ENCODE measurements around the gene ECHDC1.
"Not testable (repeated sequence)": the region's sequence is repeated elsewhere in the genome, so short reads cannot be mapped to it uniquely, and the experiment has no call there.

The ECHDC1 gene

DNA sequence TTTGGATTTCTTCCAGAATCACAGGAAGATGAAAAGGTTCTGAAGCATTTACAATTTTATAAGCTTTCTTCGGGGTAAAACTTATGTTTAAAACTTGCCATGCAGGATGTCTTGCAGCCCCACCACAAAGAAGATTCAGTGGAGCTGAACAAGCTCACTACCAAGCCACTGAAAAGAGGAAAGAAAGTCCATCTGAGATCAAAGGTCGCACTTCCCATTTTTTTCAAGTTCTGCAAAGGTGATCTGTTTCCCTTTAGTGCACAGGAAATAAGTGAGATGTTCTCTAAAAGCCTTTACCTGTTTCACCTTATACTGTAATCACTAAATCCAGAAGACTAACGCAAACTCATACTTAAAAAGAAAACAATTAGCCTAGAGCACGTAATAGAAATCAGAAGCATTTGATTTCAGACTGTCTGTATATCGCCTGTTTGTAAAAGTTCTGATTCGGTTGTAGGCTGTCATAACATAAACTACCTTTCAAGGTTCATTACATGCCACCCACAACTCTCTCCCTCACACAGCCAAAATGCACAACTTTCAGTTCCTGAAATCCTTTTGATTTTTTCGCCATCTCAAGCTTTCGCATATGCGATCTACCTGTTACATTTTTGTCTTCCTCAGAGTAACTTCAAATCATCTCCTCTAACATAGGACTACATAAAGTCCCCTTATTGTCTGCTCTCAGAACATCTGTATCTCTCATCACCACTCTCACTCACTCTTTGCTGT, 1.8 kb downstream of the ECHDC1 start:
- no peak for DNase-seq

DNA sequence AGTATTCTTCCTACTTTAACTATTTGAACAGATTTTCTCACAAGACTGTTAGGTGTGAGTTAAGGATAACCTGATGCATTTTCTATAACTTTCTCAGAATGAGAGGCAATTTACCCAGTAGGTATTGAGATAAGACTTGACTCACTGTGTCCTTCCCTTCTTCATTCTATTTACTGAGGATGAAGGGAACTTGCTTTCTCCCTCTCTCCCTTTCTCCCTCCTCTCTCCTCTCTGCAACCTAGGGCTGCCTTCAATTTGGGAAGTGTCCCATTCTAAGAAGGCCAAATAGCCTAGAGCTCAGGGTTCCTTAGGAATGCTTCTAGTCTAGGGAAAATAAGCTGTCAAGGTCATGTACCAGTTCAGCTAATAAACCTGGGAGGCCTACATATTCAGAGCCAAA, 3.2 kb downstream of the ECHDC1 start:
- no peak for DNase-seq

DNA sequence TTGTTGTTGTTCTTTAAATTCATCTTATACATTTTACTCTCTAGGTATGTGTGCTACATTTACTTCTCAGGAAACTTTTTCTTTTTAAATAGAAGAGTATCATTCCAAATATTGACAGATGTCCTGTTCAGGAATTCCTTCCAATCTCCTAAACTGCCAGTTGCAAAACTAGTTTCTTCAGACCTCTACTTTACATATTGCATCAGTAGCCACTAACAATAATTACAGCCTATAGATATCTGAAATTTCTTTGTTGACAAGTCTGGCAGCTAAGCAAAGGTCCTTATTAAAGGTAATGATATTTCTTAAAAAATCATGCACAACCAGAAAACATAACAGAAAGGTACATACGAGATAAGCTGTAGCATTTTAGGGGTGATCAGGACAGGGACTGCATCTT, 4.5 kb downstream of the ECHDC1 start:
- no peak for DNase-seq

DNA sequence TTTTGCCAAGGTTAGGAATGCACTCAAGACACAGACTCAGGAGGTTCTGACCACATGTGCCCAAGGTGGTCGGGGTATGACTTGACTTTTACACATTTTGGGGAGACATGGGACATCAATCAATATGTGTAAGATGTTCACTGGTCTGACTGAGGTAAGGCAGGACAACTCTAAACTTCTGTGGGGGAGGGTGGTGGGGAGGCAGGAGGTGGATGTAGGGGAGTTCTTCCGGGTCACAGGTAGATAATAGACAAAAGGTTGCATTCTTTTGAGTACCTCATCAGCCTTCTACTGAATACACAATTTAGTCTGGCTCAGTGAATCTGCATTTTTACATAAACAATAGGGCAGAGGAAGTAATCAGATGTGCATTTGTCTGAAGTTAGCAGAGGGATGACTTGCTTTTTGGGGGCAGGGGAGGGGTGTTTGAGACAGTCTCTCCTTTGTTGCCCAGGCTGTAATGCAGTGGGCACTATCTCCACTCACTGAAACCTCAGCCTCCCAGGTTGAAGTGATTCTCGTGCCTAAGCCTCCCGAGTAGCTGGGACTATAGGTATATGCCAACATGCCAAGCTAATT, 10.9 kb downstream of the ECHDC1 start:
- no peak for DNase-seq

DNA sequence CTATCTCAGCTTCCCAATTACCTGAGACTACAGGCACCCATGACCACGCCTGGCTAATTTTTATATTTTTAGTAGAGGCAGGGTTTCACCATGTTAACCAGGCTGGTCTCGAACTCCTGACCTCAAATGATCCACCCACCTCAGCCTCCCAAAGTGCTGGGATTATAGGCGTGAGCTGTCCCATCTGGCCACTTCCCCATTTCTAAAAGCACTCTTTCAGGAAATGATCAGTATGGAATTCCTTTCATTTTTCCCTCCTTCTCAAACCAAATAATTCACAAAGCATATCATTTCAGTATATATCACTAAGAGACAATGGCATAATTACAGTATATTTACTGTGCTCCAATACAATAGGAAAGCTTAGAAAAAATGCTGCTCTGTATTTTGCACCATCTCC, 12.2 kb downstream of the ECHDC1 start:
- not testable (repeated sequence) for DNase-seq

DNA sequence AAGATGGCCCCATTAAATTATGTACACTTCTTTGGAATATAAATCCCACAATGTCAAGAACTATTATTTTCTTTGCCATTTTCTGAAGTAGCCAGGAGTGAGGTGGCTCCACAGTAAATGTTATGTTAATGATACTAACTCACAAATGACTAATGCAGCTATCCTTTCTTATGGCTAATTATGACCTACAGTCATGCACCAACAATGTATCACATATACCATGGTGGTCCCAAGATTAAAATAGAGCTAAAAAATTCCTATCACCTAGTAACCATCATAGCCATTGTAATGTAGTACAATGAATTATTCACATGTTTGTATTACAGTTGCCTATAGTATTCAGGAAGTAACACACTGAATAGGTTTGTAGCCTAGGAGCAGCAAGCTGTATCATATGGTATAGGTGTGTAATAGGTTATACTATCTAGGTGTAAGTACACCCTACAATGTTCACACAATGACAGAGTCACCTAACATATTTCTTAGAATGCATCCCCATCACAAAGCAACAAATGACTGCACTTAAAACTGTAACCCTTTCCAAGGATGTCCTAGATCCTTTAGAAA, 15.3 kb downstream of the ECHDC1 start:
- DNase-seq: no peak

DNA sequence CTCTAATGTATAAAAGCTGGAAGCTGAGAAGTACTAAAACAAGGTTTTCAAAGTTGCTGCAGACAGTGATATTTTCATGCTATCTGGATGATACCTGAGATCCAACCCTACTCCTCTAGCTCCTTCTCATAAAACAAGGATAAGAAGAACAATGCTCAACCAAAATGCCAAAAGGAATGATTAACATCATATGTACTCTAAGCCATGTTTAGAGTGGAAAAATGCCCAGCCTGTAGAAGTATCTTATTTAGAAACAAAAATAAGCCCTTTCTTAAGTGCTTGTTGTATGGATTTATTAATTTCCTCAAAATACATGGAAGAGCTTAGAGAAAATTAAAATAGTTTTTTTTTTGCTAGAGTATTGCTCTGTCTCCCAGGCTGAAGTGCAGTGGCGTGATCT, 23.7 kb downstream of the ECHDC1 start:
- DNase-seq: no peak

DNA sequence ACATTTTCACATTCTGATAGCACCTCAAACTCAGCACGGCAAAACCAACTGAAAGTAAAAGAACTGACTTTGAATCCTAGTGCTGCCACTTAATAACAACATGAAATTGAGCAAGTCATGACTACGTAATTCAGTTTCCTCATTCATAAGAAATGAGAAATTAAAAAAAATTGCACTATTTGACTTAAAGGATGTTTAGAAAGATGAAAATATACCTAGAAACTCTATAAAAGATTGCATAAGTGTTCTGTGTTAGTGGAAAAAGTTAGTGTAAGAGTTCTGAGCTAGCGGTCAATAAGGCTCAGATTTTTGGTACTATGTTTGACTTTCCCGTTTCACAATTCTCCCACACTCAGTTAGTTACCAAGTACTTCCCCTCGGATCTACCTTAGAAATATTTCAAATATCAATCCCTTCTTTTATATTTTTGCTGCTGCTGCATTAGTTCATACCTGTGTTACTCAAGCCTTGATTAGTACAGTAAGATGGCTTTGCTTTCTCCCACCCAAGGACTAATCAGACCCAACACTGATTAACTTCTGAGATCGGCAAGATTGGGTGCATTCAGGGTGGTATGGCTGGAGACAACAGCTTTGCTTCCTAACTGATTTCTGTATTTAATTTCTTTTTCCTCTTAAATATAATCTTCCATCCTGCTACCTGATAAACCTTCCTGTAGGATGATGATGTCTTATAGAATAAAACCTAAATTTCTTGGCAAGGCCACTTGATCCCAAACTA, 25.9 kb downstream of the ECHDC1 start:
- no peak for DNase-seq

DNA sequence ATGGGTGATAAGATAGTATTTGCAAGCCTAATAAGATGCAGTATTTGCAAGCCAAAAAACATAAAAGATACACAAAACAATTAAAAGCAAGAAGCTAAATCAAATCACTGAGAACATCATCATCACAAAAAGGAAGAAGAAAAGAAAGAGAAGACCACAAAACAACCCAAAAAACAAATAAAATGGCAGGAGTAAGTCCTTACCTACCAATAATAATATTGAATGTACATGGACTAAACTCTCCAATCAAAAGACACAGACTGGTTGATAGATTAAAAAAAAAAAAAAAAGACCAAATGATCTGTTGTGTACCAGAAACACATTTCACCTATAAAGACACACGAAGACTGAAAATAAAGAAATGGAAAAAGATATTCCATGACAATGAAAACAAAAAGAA, 37.7 kb downstream of the ECHDC1 start:
- DNase-seq: no peak

DNA sequence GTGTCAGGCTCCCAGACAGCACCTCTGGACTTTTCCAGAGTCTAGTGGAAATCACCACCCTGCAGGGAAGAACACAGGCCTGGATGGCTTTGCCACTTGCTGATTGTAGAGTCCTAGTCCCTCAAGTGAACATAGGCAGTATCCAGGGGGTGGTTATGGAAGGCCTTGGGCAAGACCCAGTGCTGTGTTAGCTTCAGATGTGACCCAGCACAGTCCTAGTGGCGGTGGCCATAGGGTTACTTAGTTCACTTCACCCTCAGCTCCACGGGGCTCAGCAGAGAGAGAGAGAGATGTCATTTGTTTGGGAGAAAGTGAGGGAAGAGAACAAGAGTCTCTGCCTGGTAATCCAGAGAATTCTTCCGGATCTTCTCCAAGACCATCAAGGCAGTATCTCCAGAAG, 39.5 kb downstream of the ECHDC1 start:
- DNase-seq: no peak

DNA sequence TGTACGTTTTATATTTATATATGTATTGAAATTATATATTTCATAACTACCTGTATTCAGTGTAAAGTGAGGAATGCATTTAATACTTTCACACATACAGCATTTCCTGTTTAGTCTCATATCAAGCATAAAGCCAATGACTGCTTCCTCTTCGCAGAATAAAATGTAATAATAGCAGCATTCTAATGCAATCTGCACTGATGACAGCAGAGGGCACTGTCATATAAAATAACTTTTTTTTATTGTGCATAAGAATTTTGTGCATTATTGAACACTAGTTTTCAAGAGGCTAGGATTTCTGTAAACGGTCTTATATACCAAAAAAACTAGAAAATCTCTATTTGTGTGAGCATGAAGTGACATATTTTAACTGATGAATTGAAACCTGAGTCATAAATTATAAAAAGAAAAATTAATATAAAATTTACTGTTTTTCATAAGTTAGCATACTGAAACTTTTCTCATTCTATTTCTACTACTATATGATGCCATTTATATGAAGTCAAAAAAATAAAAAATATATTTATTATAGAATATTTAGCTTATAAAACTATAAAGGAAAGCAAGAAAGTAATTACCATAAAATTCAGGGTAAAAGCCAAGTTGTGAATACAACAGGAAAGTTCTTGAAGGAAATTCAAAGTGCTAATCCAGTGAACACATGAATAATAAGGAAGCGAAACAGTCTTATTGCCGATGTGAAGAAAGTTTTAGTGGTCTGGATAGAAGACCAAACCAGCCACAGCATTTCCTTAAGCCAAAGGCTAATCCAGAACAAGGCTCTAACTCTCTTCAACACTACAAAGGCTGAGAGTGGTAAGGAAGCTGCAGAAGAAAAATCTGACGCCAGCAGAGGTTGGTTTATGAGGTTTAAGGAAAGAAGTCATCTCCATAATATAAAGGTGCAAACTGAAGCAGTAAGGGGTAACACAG, 40.4 kb downstream of the ECHDC1 start:
- peak; percentile 4 for DNase-seq

DNA sequence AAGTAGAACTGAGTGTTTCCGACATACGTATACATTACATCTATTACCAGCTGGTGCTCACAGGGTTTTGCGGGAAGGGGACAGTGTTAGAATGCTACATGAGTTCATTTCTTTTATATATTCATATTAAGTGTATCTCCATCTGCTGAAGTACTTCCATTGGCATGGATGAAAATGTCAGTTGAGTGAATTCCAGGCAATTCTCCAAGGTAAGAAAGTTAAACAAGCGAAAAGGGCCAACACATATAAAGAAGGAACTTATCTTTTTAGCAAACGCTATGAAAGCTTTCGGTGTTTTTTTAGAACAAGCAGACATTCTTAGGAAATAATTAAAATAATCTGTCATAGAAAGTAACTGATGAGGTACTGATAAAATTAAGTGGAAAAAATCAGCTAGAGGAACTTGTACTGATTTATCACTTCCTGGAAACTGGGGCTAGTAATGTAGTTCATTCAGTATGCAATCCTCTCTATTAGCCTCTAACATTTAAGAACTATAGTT, 42.2 kb downstream of the ECHDC1 start:
- no peak for DNase-seq

DNA sequence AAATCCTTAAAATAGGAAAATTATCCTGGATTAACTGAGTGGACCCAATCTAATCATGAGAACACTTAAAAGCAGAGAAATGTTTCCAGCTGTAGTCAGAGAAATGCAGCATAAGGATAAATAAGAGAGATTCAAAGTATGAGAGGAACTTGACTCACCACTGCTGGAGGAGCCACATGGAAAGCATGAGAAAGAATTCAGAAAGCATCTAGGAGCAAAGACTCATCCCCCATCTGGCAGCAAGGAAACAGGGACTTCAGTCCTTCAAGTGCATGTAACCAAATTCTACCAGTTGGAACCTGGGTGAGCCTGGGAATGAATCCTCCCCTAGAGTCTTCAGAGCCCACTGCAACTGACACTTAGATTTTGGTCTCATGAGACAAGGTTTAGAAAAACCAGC, 43.0 kb downstream of the ECHDC1 start:
- no peak for DNase-seq

DNA sequence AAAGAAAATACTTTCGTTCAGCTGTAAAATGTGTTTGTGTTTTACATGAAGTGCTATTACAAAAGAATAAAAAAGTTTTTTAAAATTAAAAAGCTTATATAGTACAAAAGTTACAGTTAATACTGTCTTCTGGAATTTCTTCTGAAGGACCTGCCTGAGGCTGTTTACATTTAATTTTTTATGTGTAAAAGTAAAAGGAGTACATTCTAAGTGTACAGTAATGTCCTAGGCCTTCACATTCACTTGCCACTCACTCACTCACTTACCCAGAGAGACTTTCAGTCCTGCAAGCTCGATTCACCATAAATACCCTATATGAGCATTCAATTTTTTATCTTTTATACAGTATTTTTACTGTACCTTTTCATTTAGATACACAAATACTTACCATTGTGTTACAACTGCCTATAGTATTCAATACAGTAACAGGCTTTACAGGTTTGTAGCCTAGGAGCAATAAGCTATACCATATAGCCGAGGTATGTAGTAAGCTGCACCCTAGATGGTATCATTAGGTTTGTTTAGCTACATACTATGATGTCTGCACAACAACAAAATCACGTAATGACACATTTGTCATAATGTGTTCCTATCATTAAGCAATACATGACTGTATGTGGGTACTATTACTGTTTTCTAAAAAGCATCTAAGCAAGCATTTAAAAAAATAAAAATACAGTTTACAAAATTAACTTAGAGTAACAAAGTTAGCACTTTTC, 43.7 kb downstream of the ECHDC1 start:
- DNase-seq: no peak

DNA sequence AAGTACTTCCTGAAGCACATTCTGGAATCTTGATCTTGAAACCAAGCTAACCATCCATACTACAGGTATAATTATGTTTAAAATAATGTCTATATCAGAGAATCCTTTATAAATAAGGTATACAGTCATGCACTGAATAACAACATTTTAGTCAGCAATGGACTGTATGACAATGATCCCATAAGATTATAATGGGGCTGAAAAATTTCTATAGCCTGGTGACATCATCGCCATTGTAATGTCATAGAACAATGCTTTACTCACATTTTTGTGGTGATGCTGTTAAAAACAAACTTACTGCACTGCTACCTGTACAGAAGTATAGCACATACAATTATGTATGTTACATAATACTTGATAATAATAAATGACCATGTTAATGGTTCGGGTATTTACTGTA, 44.9 kb downstream of the ECHDC1 start:
- no peak for DNase-seq

DNA sequence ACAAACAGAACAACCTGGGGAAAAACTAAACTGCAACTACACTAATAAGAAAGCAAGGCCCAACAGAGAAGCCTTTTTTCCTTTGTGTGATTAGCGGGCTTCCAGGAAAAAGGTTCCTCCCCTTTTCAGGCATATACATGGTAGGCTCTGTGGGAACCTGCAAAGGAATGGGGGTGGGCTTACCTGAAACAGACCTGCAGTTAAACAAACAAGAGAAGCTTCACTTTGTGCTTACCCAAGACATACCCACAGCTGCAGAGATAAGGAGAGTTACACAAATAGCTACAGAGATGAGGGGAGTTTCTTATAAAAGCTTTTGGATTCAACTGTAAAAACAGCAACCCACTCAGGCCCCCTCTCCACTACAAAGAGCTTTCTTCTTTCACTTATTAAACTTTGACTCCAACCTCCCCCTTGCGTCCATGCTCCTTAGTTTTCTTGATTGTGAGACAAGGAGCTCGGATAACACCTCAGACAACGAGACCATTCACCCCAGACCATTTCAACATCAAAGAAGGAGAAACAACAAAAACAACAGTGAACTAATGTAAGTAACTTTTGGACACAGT, 45.8 kb downstream of the ECHDC1 start:
- no peak for DNase-seq

DNA sequence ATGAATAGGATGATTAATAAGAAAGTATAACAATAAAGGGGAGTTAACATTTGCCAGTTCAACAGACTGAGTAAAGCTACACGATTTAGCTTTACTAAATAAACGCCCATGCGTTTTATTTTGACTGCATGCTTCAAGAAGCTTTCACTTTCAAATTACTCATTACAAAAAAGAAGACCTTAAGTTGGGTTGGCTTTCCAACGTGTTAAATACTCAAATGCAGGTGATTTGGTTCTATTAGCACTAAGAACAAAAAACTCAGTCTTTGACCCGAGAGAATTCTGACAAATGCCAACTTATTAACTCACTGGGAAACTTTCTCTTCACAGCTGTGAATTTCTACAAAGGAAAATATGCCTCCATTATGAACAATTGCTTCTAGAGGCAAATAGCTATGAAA, 51.9 kb downstream of the ECHDC1 start:
- DNase-seq: no peak

DNA sequence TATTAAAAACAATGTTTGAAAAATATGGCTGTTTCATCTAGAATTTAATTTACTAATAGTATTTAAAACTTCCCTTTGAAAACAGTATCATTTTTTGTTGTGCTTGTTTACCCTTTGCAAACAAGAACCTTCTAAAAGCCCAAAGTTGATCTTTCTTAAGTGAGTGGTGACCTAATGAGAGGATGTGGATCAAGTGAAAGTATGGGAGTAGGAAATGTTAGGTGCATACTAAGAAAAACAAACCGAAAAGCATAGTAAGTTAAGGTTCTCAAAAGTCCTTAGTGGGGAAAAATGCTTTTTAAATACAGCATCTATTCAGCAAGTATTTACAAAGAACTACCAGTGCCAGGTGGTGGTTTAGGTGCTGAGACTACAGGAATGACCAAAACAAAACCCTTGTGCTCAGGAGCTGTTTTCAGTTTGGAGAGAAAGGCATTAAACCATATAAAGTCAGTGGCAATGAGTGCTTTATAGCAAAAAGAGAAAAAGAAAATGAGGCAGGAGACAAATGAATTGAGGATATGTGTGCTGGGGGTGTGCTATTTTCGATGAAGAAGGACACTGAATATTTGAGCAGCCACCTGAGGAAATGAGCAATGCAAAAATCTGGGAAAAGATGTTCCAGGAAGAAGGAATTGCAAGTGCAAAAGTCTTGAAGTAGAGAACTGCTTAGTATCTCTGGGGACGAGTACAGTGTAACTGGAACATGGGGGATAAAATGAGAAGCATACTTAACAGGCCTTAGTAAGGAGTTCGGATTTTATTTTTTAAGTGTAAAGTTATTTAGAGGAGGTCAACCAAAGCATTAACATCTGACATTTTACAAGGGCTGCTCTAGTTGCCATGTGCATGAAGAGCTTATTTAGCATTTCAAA, 52.8 kb downstream of the ECHDC1 start:
- DNase-seq: no peak

DNA sequence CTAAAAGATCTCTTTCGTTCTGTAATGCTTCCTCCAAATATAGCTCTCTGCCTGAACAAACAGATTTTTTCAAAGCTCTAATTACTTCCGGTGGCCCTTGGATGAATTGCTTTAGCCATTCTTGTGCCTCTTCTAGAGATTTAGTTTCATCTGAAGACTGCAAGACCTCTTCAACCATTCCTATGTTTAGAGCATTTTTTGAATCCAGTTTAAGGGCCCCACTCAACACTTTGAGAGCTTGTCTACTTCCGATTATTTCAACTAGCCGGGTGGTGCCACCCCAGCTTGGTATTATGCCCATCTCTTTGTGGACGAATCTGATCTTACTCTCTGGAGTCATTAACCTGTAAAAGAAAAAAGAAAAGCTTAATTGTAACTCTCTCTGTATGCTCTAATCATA, 53.5 kb downstream of the ECHDC1 start:
- DNase-seq: no peak

DNA sequence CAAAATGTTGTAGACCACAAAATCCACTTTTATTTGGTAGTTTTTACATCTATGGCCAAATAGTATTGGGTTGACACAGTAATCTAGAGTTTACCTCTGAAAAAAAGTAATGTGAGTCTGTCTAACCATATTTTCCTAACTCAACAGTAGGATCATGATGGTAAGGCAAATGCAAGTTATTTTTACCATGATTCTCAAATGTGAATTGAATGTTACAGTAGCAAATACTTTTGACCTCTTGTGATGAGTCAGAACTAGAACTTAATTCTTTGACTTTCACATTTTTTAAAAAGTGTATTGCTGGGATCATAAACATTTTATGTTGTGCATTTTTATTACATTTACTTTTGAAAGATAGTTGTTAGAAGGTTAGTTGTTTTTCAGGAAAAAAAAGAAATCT, 54.7 kb downstream of the ECHDC1 start:
- no peak for DNase-seq

DNA sequence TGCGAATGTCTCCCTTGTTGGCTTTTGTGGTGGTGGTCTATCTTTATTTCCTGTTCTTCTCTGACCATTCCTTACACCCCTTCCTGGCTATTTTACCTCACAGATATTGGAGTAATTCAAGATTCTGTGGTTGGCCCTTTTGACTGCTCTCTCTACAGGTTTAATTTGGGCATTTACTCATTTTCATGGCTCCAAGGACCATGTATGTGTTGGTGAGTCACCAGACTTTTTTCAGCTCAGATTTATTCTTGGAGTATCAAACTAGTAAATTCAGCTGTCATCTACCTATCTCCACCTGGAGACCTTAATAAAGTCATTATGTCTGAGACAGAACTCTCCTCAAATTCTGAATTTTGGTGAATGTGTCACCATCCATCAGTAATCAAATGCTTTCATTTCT, 61.2 kb downstream of the ECHDC1 start:
- no peak for DNase-seq
